Stimulated activated CD8-positive, alpha-beta memory T cell treated with anti-CD3 and anti-CD28 coated beads, Interleukin-15, amount 100 ng/mL, for 48 hours (primary cell): ENCODE results near the gene COL1A2.

Experiments used
- DNase-seq, 2 donors: peaks; one replicate each; pipeline ENCODE4 v3.0.0-alpha.2; 2020; ENCODE audit warnings: low read depth in 2 of 2

COL1A2 gene

GRCh38 chr7:94410413-94411187 is 15.9 kb downstream of the COL1A2 start:
- no peak for DNase-seq

GRCh38 chr7:94411188-94411466 is 16.4 kb downstream of the COL1A2 start:
- no peak for DNase-seq

- DNase-seq, result no peak
Observed at GRCh38 chr7:94412762-94413322, 18.1 kb downstream of the COL1A2 start.

GRCh38 chr7:94414481-94414880 is 19.8 kb downstream of the COL1A2 start:
- DNase-seq, result no peak

GRCh38 chr7:94414980-94415379 is 20.3 kb downstream of the COL1A2 start:
- no peak for DNase-seq

GRCh38 chr7:94417306-94417705 is 22.6 kb downstream of the COL1A2 start:
- DNase-seq, result no peak

- DNase-seq, result no peak
Observed at GRCh38 chr7:94417901-94418300, 23.2 kb downstream of the COL1A2 start.

GRCh38 chr7:94418851-94419250 is 24.2 kb downstream of the COL1A2 start:
- no peak for DNase-seq

- no peak for DNase-seq
Observed at GRCh38 chr7:94420328-94420727, 25.6 kb downstream of the COL1A2 start.

GRCh38 chr7:94421681-94422080 is 27.0 kb downstream of the COL1A2 start:
- DNase-seq, result no peak

GRCh38 chr7:94422136-94422535 is 27.4 kb downstream of the COL1A2 start:
- DNase-seq, result no peak

GRCh38 chr7:94422827-94423460 is 28.2 kb downstream of the COL1A2 start:
- no peak for DNase-seq

GRCh38 chr7:94423863-94424735 is 29.4 kb downstream of the COL1A2 start:
- DNase-seq, result no peak

- no peak for DNase-seq
Observed at GRCh38 chr7:94425546-94425945, 30.9 kb downstream of the COL1A2 start.

GRCh38 chr7:94426980-94427875 is 32.5 kb downstream of the COL1A2 start:
- no peak for DNase-seq

GRCh38 chr7:94429153-94429552 is 34.5 kb downstream of the COL1A2 start:
- no peak for DNase-seq

- no peak for DNase-seq
Observed at GRCh38 chr7:94431176-94431575, 36.5 kb downstream of the COL1A2 start.

- no peak for DNase-seq
Observed at GRCh38 chr7:94431619-94432280, 37.1 kb downstream of the COL1A2 start.

- no peak for DNase-seq
Observed at GRCh38 chr7:94432281-94432670, 37.6 kb downstream of the COL1A2 start.

GRCh38 chr7:94432817-94433216 is 38.1 kb downstream of the COL1A2 start:
- no peak for DNase-seq

- DNase-seq, result no peak
Observed at GRCh38 chr7:94433224-94433623, 38.5 kb downstream of the COL1A2 start.
